ENCODE results near the gene ZFPM1. TPM values are rescaled to one million over a fixed set of nuclear protein-coding genes. Genes with fewer than 3 reads are reported as not detected.

ZFPM1 gene
- polyA plus RNA-seq, 1 of the 3 experiments (the other 2 are of a cell fraction) = 1.2 TPM

DNA sequence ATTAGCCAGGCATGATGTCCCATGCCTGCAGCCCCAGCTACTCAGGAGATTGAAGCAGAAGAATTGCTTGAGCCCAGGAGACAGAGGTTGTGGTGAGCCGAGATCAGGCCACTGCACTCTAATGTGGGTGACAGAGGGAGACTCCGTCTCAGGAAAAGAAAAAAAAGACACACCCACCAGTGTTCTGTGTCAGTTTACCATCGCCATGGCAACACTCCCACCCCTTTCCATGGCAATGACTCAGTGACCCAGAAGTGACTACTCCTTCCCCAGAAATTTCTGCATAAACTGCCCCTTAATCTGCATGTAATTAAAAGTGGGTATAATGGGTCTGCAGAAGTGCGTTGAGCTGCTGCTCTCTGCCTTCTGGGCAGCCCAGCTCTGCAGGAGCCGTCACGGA is 113.1 kb downstream of the ZFPM1 start:
- H3K27me3 ChIP-seq (ENCODE audit: insufficient read depth) = no peaks in the 10 kb centered on the region
- no peak for DNase-seq
- no peaks in the 10 kb centered on the region for H3K36me3 ChIP-seq (replicated peaks in 1 of 2; ENCODE audit: control insufficient read depth in 1 of 2, insufficient read depth in 2 of 2, low read length in 1 of 2)
- no peaks in the 10 kb centered on the region for H3K9me3 ChIP-seq
- peaks cover 0 to 9% of the 10 kb centered on the region in 2 experiments; a peak in 2 of 4 replicates for H3K4me1 ChIP-seq (ENCODE audit: control insufficient read depth in 1 of 2, insufficient read depth in 2 of 2, low read depth in 1 of 2, low read length in 1 of 2)
- no peak overlapping the region for H3K4me3 ChIP-seq (ENCODE audit: low read depth in 2 of 2, low read length in 1 of 2)
- H4K20me1 ChIP-seq (ENCODE audit: insufficient read depth) = peaks cover 9% of the 10 kb centered on the region
- no peak overlapping the region for H3K4me2 ChIP-seq
- WGBS (ENCODE audit: low lambda C conversion rate) = 70% methylated on average over 6 of the region's 6 CpGs
- no peak overlapping the region for H3K9ac ChIP-seq
- H3K27ac ChIP-seq (ENCODE audit: low read depth in 2 of 2, low read length in 1 of 2) = no peak overlapping the region
- CTCF ChIA-PET = interaction anchor here (2.3 kb wide), 1 partner anchor 128 kb away, joined by 8 read pairs; no protein-coding TSS in a partner anchor
- POLR2A ChIA-PET = no interaction called here
- H3F3A ChIP-seq (replicated peaks; ENCODE audit: insufficient read depth) = peaks cover 2% of the 10 kb centered on the region
- H3K9me2 ChIP-seq = no peaks in the 10 kb centered on the region
- peaks cover 11% of the 10 kb centered on the region for H3K79me2 ChIP-seq (ENCODE audit: insufficient read depth)
- TF ChIP-seq FOXM1 (IDR thresholded peaks at IDR 0.05; ENCODE audit: low read depth) (no peak), FOXJ3 (CRISPR knock-in tag; IDR thresholded peaks at IDR 0.05) (no peak)
- no peak overlapping the region for H2AFZ ChIP-seq (ENCODE audit: low read depth)

DNA sequence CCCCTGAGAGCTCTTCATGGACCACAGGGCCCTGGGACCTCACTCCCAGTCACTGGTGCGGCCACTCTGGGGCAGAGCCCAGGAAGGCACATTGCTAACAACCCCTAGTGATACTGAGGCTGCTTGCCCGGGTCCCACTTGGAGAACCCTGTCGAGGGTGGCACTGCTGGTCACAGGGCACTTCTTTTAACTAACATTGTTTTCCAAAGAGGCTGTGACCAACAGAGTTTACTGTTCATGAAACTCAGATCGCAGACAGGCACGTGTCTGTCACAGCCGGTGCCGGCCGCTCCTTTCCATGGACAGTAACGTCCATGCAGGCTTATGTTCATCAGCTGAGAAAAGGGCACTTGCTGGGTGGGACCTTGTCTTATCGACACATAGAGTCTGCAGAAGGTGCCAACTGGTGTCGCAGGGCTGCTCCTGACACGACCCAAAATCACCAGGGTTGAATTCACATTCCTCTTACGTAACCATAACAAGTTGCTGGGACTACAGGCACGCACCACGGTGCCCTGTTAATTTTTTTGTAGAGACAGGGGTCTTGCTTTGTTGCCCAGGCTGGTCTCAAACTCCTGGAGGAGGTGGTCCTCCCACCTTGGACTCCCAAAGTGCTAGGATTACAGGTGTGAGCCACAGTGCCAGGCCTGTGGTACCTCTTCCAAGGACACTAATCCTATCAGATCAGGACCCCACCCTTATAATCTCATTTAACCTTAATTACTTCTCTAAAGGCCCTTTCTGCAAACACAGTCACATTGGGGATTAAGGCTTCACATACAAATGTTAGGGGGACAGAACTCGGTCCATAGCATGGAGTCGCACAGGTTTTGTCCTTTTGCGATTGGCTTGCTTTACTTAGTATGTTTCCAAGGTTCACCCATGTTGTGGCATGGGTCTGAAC is 115.9 kb downstream of the ZFPM1 start:
- peaks cover 39% of the 10 kb centered on the region for H3K79me2 ChIP-seq (ENCODE audit: insufficient read depth)
- H3K9ac ChIP-seq = peak overlapping the region; percentile 82
- DNase-seq = no peak
- H2AFZ ChIP-seq (ENCODE audit: low read depth) = peak overlapping the region; percentile 85
- peak overlapping the region; percentile 76 to 83 for H3K4me3 ChIP-seq (ENCODE audit: low read depth in 2 of 2, low read length in 1 of 2)
- no peak overlapping the region; a peak in 2 of 4 replicates for H3K27ac ChIP-seq (ENCODE audit: low read depth in 2 of 2, low read length in 1 of 2)
- ChIA-PET POLR2A (no interaction called here), CTCF (no interaction called here)
- peaks cover 28% of the 10 kb centered on the region for H4K20me1 ChIP-seq (ENCODE audit: insufficient read depth)
- H3K9me2 ChIP-seq = no peaks in the 10 kb centered on the region
- peak overlapping the region; percentile 97 for H3K4me2 ChIP-seq
- H3K9me3 ChIP-seq = no peaks in the 10 kb centered on the region
- WGBS (ENCODE audit: low lambda C conversion rate) = 84% methylated on average over 15 of the region's 18 CpGs
- H3F3A ChIP-seq (replicated peaks; ENCODE audit: insufficient read depth) = peaks cover 2% of the 10 kb centered on the region
- TF ChIP-seq RXRA (IDR thresholded peaks at IDR 0.05; ENCODE audit: borderline replicate concordance, low read depth) (no peak), FOSL2 (IDR thresholded peaks at IDR 0.05; ENCODE audit: borderline replicate concordance, low read depth) (no peak), RFX5 (IDR thresholded peaks at IDR 0.05; ENCODE audit: low read length) (no peak), SMC3 (IDR thresholded peaks at IDR 0.05; ENCODE audit: low read depth, low read length) (no peak), EP300 (IDR thresholded peaks at IDR 0.05; ENCODE audit: borderline replicate concordance in 1 of 2, low read depth in 1 of 2, low read length in 1 of 2) (no peak), EZH2phosphoT487 (IDR thresholded peaks at IDR 0.05; ENCODE audit: borderline replicate concordance, low read depth) (no peak)
- TF ChIP-seq, protein P1, sequence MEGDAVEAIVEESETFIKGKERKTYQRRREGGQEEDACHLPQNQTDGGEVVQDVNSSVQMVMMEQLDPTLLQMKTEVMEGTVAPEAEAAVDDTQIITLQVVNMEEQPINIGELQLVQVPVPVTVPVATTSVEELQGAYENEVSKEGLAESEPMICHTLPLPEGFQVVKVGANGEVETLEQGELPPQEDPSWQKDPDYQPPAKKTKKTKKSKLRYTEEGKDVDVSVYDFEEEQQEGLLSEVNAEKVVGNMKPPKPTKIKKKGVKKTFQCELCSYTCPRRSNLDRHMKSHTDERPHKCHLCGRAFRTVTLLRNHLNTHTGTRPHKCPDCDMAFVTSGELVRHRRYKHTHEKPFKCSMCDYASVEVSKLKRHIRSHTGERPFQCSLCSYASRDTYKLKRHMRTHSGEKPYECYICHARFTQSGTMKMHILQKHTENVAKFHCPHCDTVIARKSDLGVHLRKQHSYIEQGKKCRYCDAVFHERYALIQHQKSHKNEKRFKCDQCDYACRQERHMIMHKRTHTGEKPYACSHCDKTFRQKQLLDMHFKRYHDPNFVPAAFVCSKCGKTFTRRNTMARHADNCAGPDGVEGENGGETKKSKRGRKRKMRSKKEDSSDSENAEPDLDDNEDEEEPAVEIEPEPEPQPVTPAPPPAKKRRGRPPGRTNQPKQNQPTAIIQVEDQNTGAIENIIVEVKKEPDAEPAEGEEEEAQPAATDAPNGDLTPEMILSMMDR (IDR thresholded peaks at IDR 0.05) = no peak
- TF ChIP-seq, protein P2, sequence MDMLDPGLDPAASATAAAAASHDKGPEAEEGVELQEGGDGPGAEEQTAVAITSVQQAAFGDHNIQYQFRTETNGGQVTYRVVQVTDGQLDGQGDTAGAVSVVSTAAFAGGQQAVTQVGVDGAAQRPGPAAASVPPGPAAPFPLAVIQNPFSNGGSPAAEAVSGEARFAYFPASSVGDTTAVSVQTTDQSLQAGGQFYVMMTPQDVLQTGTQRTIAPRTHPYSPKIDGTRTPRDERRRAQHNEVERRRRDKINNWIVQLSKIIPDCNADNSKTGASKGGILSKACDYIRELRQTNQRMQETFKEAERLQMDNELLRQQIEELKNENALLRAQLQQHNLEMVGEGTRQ (IDR thresholded peaks at IDR 0.05; ENCODE audit: borderline replicate concordance, low read depth, low read length) = no peak
- peaks cover 12% of the 10 kb centered on the region in 2 experiments; a peak in 3 of 4 replicates for H3K4me1 ChIP-seq (ENCODE audit: control insufficient read depth in 1 of 2, insufficient read depth in 2 of 2, low read depth in 1 of 2, low read length in 1 of 2)
- H3K27me3 ChIP-seq (ENCODE audit: insufficient read depth) = no peaks in the 10 kb centered on the region
- peaks cover 6 to 19% of the 10 kb centered on the region in 2 experiments for H3K36me3 ChIP-seq (replicated peaks in 1 of 2; ENCODE audit: control insufficient read depth in 1 of 2, insufficient read depth in 2 of 2, low read length in 1 of 2)

Data from SK-N-SH (cell line).